ENCODE data around the gene CCDC93.

The CCDC93 gene

DNA sequence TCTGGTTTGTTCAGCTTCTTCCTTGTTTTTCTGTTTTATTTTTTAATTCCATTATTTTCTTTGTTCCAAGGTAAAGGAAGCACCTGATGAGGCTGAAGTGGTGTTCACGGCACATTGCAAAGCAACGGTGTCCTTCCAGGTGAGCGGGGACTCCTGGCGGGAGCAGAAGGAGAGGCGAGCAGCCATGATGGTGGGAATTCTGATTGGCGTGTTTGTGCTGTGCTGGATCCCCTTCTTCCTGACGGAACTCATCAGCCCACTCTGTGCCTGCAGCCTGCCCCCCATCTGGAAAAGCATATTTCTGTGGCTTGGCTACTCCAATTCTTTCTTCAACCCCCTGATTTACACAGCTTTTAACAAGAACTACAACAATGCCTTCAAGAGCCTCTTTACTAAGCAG is 110.9 kb downstream of the CCDC93 start:
- DNase-seq (ENCODE audit: low read depth) = no peak

DNA sequence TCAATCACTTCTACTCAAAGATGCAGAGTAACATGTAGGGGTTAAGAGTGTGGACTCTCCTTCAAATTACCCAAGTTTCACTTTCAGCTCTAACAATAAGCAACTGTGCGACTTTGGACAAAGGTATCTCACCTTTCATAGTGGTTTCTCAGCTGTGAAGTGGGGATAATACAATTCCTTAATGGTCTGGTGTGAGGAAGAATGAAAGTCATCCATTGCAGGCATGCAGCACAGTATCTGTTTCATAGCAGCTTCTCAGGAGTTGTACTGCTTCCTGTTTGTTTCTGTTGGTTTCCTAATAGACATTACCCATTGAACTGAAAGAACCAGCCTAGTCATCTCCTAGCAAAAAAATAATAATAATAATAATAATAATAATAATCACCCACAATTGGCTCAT is 125.0 kb downstream of the CCDC93 start:
- no peak for DNase-seq (ENCODE audit: low read depth)

DNA sequence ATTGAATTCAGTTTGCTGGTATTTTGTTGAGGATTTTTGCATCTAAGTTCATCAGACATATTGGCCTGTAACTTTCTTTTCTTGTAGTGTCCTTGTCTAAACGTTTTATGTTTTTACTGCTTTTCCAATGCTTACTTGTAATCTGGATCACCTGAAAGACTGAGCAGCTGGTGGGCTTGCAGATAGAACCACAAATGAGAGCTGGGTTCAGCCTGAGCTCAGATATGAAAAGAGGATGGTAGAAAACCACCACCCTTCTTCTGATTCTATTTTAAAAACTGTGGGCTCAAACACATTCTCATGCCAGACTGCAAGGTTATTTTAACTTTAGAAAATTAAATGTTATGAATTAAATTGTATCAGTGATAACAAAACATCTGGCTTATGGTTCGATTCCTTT is 128.6 kb downstream of the CCDC93 start:
- no peak for DNase-seq (ENCODE audit: low read depth)

DNA sequence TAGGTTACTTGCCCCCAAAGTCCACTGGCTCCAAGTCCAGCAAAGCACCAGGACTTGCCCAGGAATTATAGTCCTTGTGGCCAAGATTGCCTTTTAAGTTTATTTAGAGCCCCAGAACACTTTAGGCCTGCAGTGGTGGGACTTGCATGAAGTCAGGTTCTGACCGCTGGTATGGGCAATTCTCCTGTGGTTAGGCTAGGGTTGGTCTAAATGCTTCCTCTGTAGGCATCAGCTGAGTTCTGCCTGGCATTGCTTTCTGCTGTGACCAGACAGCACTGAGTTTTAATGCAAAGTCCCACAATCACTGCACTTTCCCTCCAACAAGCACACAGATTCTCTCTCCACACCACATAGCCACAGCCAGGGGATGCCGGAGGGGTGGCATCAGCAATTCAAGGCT is 134.9 kb downstream of the CCDC93 start:
- DNase-seq (ENCODE audit: low read depth) = no peak

DNA sequence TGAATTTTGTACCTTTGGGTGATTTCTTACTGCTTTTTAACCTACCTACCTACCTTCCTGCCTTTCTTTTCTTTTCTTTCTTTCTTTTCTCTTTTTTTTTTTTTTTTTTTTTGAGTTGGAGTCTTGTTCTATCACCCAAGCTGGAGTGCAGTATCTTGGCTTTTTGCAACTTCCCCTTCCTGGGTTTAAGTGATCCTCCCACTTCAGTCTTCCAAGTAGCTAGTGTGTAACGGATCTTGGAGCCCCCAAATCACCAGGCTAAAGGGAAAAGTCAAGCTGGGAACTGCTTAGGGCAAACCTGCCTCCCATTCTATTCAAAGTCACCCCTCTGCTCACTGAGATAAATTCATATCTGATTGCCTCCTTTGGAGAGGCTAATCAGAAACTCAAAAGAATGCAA is 138.1 kb downstream of the CCDC93 start:
- DNase-seq (ENCODE audit: low read depth) = no peak

Measured in amniotic epithelial cell (primary cell).